Mesenchymal stem cell (in vitro differentiated cells and primary cell): ENCODE measurements around the gene OR4K2.
"Not testable (repeated sequence)": the region's sequence is repeated elsewhere in the genome, so short reads cannot be mapped to it uniquely, and the experiment has no call there.

Experiments used
- DNase-seq: peaks from one replicate; pipeline ENCODE4 v3.0.0-alpha.2; 2013
- H2AFZ ChIP-seq: one replicate; pipeline ENCODE4 v1.6.1; 2013; ENCODE audit warnings: low read depth, mild to moderate bottlenecking, control low read depth, inconsistent platforms, low read length, moderate library complexity
- H2AK5ac ChIP-seq: 2 replicates; pipeline ENCODE4 v1.6.1; 2013; ENCODE audit warnings: low read length, moderate library complexity, mild to moderate bottlenecking, inconsistent platforms; ENCODE audit not compliant: severe bottlenecking
- H2BK120ac ChIP-seq: one replicate; pipeline ENCODE4 v1.6.1; 2013; ENCODE audit warnings: low read depth, mild to moderate bottlenecking, inconsistent platforms, low read length, moderate library complexity
- H2BK12ac ChIP-seq, 2 experiments: one replicate each; pipeline ENCODE4 v1.6.1; 2013; ENCODE audit warnings: inconsistent platforms in 2 of 2, low read length in 2 of 2, mild to moderate bottlenecking in 2 of 2, moderate library complexity in 2 of 2, control low read depth in 1 of 2
- H2BK15ac ChIP-seq: one replicate; pipeline ENCODE4 v1.6.1; 2013; ENCODE audit warnings: mild to moderate bottlenecking, low read depth, inconsistent platforms; ENCODE audit not compliant: poor library complexity, severe bottlenecking
- H2BK5ac ChIP-seq: 2 replicates; pipeline ENCODE4 v1.6.1; 2013; ENCODE audit warnings: low read depth, mild to moderate bottlenecking, low read length, control low read depth, inconsistent platforms; ENCODE audit not compliant: poor library complexity, severe bottlenecking
- H3K14ac ChIP-seq, 2 experiments: one replicate each; pipeline ENCODE4 v1.6.1; 2013; ENCODE audit warnings: inconsistent platforms in 2 of 2, low read length in 2 of 2, control low read depth in 1 of 2, mild to moderate bottlenecking in 1 of 2, moderate library complexity in 1 of 2
- H3K18ac ChIP-seq, 2 experiments: one replicate each; pipeline ENCODE4 v1.6.1; 2013; ENCODE audit warnings: inconsistent platforms in 2 of 2, low read length in 2 of 2, control low read depth in 1 of 2, low read depth in 1 of 2, mild to moderate bottlenecking in 1 of 2
- H3K23ac ChIP-seq, 2 experiments: one replicate each; pipeline ENCODE4 v1.6.1; 2013; ENCODE audit warnings: inconsistent platforms in 2 of 2, low read length in 2 of 2, mild to moderate bottlenecking in 2 of 2, moderate library complexity in 2 of 2, control low read depth in 1 of 2
- H3K27ac ChIP-seq: 2 replicates; pipeline ENCODE4 v1.5.1; 2013; ENCODE audit warnings: mild to moderate bottlenecking, moderate library complexity, low read length, control low read depth, inconsistent platforms; ENCODE audit not compliant: poor library complexity, severe bottlenecking
- H3K27me3 ChIP-seq, 2 experiments: 2 replicates each; pipeline versions ENCODE4 v1.6.1 to v1.7.0; 2013; ENCODE audit warnings: low read length in 2 of 2, mild to moderate bottlenecking in 2 of 2, moderate library complexity in 2 of 2, control low read depth in 1 of 2, inconsistent platforms in 1 of 2; ENCODE audit not compliant: control insufficient read depth in 1 of 2, insufficient read depth in 1 of 2
- H3K36me3 ChIP-seq, 2 experiments: 2 replicates each; pipeline versions ENCODE4 v1.6.1 to v1.7.0; 2013; ENCODE audit warnings: low read length in 2 of 2, control low read depth in 1 of 2, inconsistent platforms in 1 of 2, low read depth in 1 of 2, mild to moderate bottlenecking in 1 of 2; ENCODE audit not compliant: insufficient read depth in 2 of 2, control insufficient read depth in 1 of 2
- H3K4ac ChIP-seq, 2 experiments: one replicate each; pipeline ENCODE4 v1.6.1; 2013; ENCODE audit warnings: inconsistent platforms in 2 of 2, low read length in 2 of 2, mild to moderate bottlenecking in 2 of 2, moderate library complexity in 2 of 2, control low read depth in 1 of 2, low read depth in 1 of 2
- H3K4me1 ChIP-seq: 2 replicates; pipeline ENCODE4 v1.6.1; 2013; ENCODE audit warnings: low read depth, low read length, control low read depth; ENCODE audit not compliant: control insufficient read depth, insufficient read depth
- H3K4me2 ChIP-seq: 2 replicates; pipeline ENCODE4 v1.6.1; 2013; ENCODE audit warnings: low read length, mild to moderate bottlenecking, inconsistent platforms; ENCODE audit not compliant: poor library complexity, severe bottlenecking
- H3K4me3 ChIP-seq, 2 experiments: 2 replicates each; pipeline versions ENCODE4 v1.5.1 to v1.7.0; 2013; ENCODE audit warnings: low read length in 2 of 2, mild to moderate bottlenecking in 2 of 2, control low read depth in 1 of 2, low read depth in 1 of 2; ENCODE audit not compliant: insufficient read depth in 1 of 2
- H3K79me1 ChIP-seq: replicated peaks from 2 replicates; pipeline ENCODE4 v1.6.1; 2013; ENCODE audit warnings: mild to moderate bottlenecking, control low read depth, low read length, inconsistent platforms; ENCODE audit not compliant: poor library complexity, severe bottlenecking
- H3K9ac ChIP-seq: 2 replicates; pipeline ENCODE4 v1.7.0; 2013; ENCODE audit warnings: mild to moderate bottlenecking, low read length, moderate library complexity
- H3K9me3 ChIP-seq: 2 replicates; pipeline ENCODE4 v1.7.0; 2013; ENCODE audit warnings: mild to moderate bottlenecking, low read length; ENCODE audit not compliant: control insufficient read depth
- H4K8ac ChIP-seq: one replicate; pipeline ENCODE4 v1.6.1; 2013; ENCODE audit warnings: inconsistent platforms, mild to moderate bottlenecking, low read length, moderate library complexity
- H4K91ac ChIP-seq: one replicate; pipeline ENCODE4 v1.6.1; 2013; ENCODE audit warnings: mild to moderate bottlenecking, low read length, inconsistent platforms
- WGBS: methylation state at CpG from one replicate; pipeline ENCODE4 v1.1.7; 2013; ENCODE audit warnings: mixed read lengths; 5-methylcytosine and 5-hydroxymethylcytosine counted together

OR4K2 gene

GRCh38 chr14:19838433-19838832 lies 36.5 kb upstream of the OR4K2 start:
- no peaks in the 10 kb centered on the region for H3K4me1 ChIP-seq
- no peaks in the 10 kb centered on the region for H3K79me1 ChIP-seq
- H2AFZ ChIP-seq, result no peak overlapping the region
- H3K27me3 ChIP-seq, result no peaks in the 10 kb centered on the region
- H3K9me3 ChIP-seq, result peaks cover 43% of the 10 kb centered on the region
- H3K23ac ChIP-seq, result no peak overlapping the region
- H3K9ac ChIP-seq, result no peak overlapping the region
- no peak overlapping the region for H4K8ac ChIP-seq
- H4K91ac ChIP-seq, result no peak overlapping the region
- no peak overlapping the region for H2BK5ac ChIP-seq
- no peak overlapping the region for H2BK120ac ChIP-seq
- H3K4me3 ChIP-seq, result no peak overlapping the region
- H2BK15ac ChIP-seq, result no peak overlapping the region
- no peak overlapping the region for H3K27ac ChIP-seq
- DNase-seq, result no peak
- no peak overlapping the region for H3K14ac ChIP-seq
- H2BK12ac ChIP-seq, result no peak overlapping the region
- H3K4ac ChIP-seq, result no peak overlapping the region
- H2AK5ac ChIP-seq, result no peak overlapping the region
- no peaks in the 10 kb centered on the region for H3K36me3 ChIP-seq
- no peak overlapping the region for H3K4me2 ChIP-seq
- H3K18ac ChIP-seq, result no peak overlapping the region

- Histone ChIP-seq H3K36me3 (no peaks in the 10 kb centered on the region), H3K18ac (no peak overlapping the region), H2AFZ (no peak overlapping the region), H3K23ac (no peak overlapping the region), H3K4me2 (no peak overlapping the region), H3K27me3 (no peaks in the 10 kb centered on the region), H2BK15ac (no peak overlapping the region), H3K9me3 (no peaks in the 10 kb centered on the region), H2BK12ac (no peak overlapping the region), H3K4ac (no peak overlapping the region), H2BK120ac (no peak overlapping the region), H2BK5ac (no peak overlapping the region), H3K9ac (no peak overlapping the region), H4K91ac (no peak overlapping the region), H3K14ac (no peak overlapping the region), H3K79me1 (no peaks in the 10 kb centered on the region), H4K8ac (no peak overlapping the region), H2AK5ac (no peak overlapping the region), H3K27ac (no peak overlapping the region), H3K4me3 (no peak overlapping the region), H3K4me1 (no peaks in the 10 kb centered on the region)
- no peak for DNase-seq
These were observed 23.6 kb upstream of the OR4K2 start for GRCh38 chr14:19851365-19851764.

- H4K8ac ChIP-seq, H3K4me1 ChIP-seq, H2BK5ac ChIP-seq, H3K27me3 ChIP-seq, H3K18ac ChIP-seq, H3K9ac ChIP-seq, H3K4ac ChIP-seq, H3K4me2 ChIP-seq, H3K36me3 ChIP-seq, H3K14ac ChIP-seq, H3K4me3 ChIP-seq, H2AK5ac ChIP-seq, H4K91ac ChIP-seq, H3K23ac ChIP-seq, H2BK15ac ChIP-seq, H2AFZ ChIP-seq, H3K27ac ChIP-seq, H3K79me1 ChIP-seq, H2BK120ac ChIP-seq, DNase-seq, H2BK12ac ChIP-seq, H3K9me3 ChIP-seq: not testable (repeated sequence)
- WGBS, result 90% methylated on average over 39 of the region's 39 CpGs
These were observed 8.8 kb upstream of the OR4K2 start for GRCh38 chr14:19866061-19866669.

- H3K4me1 ChIP-seq, result no peaks in the 10 kb centered on the region
- no peak overlapping the region for H3K9ac ChIP-seq
- no peak overlapping the region for H3K18ac ChIP-seq
- no peak overlapping the region for H3K4ac ChIP-seq
- H4K91ac ChIP-seq, result no peak overlapping the region
- H2AK5ac ChIP-seq, result no peak overlapping the region
- DNase-seq, result no peak
- no peak overlapping the region for H2AFZ ChIP-seq
- no peak overlapping the region for H3K4me2 ChIP-seq
- H4K8ac ChIP-seq, result no peak overlapping the region
- H3K27me3 ChIP-seq, result no peaks in the 10 kb centered on the region
- no peak overlapping the region for H3K27ac ChIP-seq
- no peak overlapping the region for H2BK5ac ChIP-seq
- H2BK120ac ChIP-seq, result no peak overlapping the region
- H3K36me3 ChIP-seq, result no peaks in the 10 kb centered on the region
- H3K14ac ChIP-seq, result no peak overlapping the region
- H3K23ac ChIP-seq, result no peak overlapping the region
- WGBS, result 72% methylated on average over 4 of the region's 6 CpGs
- H2BK15ac ChIP-seq, result no peak overlapping the region
- H3K9me3 ChIP-seq, result no peaks in the 10 kb centered on the region
- no peaks in the 10 kb centered on the region for H3K79me1 ChIP-seq
- no peak overlapping the region for H3K4me3 ChIP-seq
- no peak overlapping the region for H2BK12ac ChIP-seq
These were observed 1.8 kb upstream of the OR4K2 start for GRCh38 chr14:19873178-19873577.
